ENCODE data around the gene GSTCD.

Gene GSTCD

DNA sequence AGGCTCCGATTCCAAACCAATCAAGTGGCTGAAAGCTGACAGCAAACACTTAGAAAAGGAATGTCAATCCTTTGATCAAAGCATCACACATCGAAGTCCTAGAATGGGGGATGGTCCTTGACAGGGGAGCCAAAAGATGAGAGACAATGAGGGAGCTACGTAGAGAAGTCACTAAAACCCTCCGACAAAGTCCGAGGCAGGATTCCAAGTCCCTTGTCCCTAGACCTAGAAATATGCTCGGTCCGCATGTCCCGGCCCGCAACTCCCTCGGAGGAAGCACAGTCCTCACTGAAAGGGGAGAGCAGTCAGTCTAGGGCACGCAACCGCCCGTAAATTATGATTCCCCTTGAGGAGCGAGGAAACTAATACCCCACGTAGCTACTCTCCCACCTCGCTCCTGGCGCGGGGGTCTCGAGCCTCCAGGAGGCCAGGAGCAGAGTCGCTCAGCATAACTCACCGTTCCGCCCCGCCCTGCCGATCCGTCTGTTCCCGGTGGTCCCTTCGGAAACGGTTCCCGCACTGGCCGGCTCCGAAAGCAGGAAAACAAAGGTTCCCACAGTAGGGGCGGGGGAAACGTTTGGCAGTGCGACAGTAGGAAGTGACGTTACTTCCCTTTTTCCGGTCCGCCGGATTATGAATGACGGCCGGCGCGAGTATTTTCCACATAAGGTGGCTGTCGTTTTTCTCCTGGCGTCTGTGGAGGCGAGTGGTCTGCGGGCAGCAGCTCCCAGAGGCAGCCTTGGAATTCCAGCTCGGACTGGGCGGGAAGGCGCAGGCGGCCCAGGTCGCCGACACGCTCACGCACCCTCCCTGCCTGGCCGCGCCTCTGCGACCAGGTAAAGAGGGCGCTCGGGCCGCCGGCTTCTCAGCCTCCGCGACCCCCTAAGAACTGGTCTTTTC, at the start of gene GSTCD, which contains the start of gene INTS12:
Gene GSTCD (plus strand): TSS at position 604 of the 900 bp plus-strand sequence. CDS start 8,830 bp downstream, outside the sequence.
Gene INTS12 (minus strand): TSS at position 509 of the 900 bp plus-strand sequence. CDS start 8,684 bp downstream, outside the sequence.
- H3K36me3 ChIP-seq (ENCODE audit: insufficient read depth, low read length), result no peaks in the 10 kb centered on the region
- no peaks in the 10 kb centered on the region for H3K9me2 ChIP-seq (replicated peaks; ENCODE audit: low read depth, low read length)
- peaks cover 47% of the 10 kb centered on the region for H3K4me1 ChIP-seq (ENCODE audit: insufficient read depth, low read length, poor library complexity, severe bottlenecking)
- peak within 1 kb of the TSS; percentile 97 for H3K4me3 ChIP-seq (ENCODE audit: low read length, poor library complexity, severe bottlenecking)
- peak within 1 kb of the TSS; percentile 94 for H3K4me2 ChIP-seq (ENCODE audit: low read depth, low read length, poor library complexity, severe bottlenecking)
- peak within 1 kb of the TSS; percentile 85 for H3K9ac ChIP-seq (ENCODE audit: low read depth, low read length, poor library complexity, severe bottlenecking)
- no peaks in the 10 kb centered on the region for H3K9me3 ChIP-seq (ENCODE audit: insufficient read depth, low read depth, low read length)
- H3K79me2 ChIP-seq (ENCODE audit: insufficient read depth, low read length), result peaks cover 78% of the 10 kb centered on the region
- no peak for TF ChIP-seq CTCF (conservative IDR thresholded peaks at IDR 0.05; ENCODE audit: low read length)
- no peak for TF ChIP-seq EZH2phosphoT487 (IDR thresholded peaks at IDR 0.05; ENCODE audit: borderline replicate concordance)
- H2AFZ ChIP-seq (ENCODE audit: low read length), result peak within 1 kb of the TSS; percentile 99
- H3F3A ChIP-seq (ENCODE audit: low read depth), result no peaks in the 10 kb centered on the region
- peaks cover 11% of the 10 kb centered on the region for H4K20me1 ChIP-seq (ENCODE audit: insufficient read depth, low read length, poor library complexity, severe bottlenecking)
- H3K27me3 ChIP-seq (ENCODE audit: insufficient read depth, low read length, poor library complexity, severe bottlenecking), result no peaks in the 10 kb centered on the region

DNA sequence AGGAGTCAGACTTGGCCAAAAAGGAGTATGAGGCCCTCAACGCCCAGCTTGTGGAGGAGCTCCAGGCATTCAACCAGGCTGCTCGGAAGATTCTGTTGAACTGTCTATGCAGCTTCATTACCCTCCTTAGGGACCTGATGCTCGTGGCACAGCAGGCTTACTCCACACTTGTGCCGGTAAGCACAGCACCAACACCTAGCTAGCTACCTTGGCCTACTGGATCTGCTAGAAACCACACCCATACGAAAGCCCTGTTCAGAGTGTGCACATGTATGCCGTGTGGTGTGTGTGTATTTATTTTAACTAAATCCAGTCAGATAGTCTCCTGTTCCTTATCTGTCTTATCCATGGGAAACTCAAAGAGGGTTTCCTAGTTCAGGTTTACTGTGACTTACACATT, 49.4 kb upstream of the GSTCD start:
- no peaks in the 10 kb centered on the region for H3F3A ChIP-seq (ENCODE audit: low read depth)
- H3K36me3 ChIP-seq (ENCODE audit: insufficient read depth, low read length), result no peaks in the 10 kb centered on the region
- no peaks in the 10 kb centered on the region for H3K27me3 ChIP-seq (ENCODE audit: insufficient read depth, low read length, poor library complexity, severe bottlenecking)
- H3K9me2 ChIP-seq (replicated peaks; ENCODE audit: low read depth, low read length), result no peaks in the 10 kb centered on the region
- no peaks in the 10 kb centered on the region for H3K9me3 ChIP-seq (ENCODE audit: insufficient read depth, low read depth, low read length)
- H3K4me3 ChIP-seq (ENCODE audit: low read length, poor library complexity, severe bottlenecking), result no peak overlapping the region
- no peak overlapping the region for H2AFZ ChIP-seq (ENCODE audit: low read length)
- TF ChIP-seq EZH2phosphoT487 (IDR thresholded peaks at IDR 0.05; ENCODE audit: borderline replicate concordance) (no peak), CTCF (conservative IDR thresholded peaks at IDR 0.05; ENCODE audit: low read length) (no peak)
- H3K4me2 ChIP-seq (ENCODE audit: low read depth, low read length, poor library complexity, severe bottlenecking), result no peak overlapping the region
- no peak overlapping the region for H3K9ac ChIP-seq (ENCODE audit: low read depth, low read length, poor library complexity, severe bottlenecking)
- no peaks in the 10 kb centered on the region for H3K4me1 ChIP-seq (ENCODE audit: insufficient read depth, low read length, poor library complexity, severe bottlenecking)
- H3K79me2 ChIP-seq (ENCODE audit: insufficient read depth, low read length), result no peaks in the 10 kb centered on the region
- no peaks in the 10 kb centered on the region for H4K20me1 ChIP-seq (ENCODE audit: insufficient read depth, low read length, poor library complexity, severe bottlenecking)

DNA sequence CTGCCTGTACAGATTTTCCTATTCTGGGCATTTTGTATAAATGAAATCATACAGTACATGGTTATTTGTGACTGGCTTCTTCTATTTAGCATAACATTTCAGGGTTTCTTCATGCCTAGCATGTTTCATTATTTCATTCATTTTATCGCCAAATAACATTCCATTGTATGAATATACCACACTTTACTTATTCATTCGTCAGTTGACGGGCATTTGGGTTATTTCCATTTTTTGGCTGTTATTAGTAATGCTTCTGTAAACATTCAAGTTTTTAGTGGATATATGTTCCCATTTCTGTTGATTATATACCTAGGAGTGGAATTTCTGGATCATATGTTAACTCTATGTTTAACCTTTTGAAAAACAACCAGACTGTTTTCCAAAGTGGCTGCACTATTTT, 47.6 kb upstream of the GSTCD start:
- Histone ChIP-seq H2AFZ (ENCODE audit: low read length) (no peak overlapping the region), H3K9ac (ENCODE audit: low read depth, low read length, poor library complexity, severe bottlenecking) (no peak overlapping the region), H3K9me2 (replicated peaks; ENCODE audit: low read depth, low read length) (no peaks in the 10 kb centered on the region), H3K9me3 (ENCODE audit: insufficient read depth, low read depth, low read length) (no peaks in the 10 kb centered on the region), H3K27me3 (ENCODE audit: insufficient read depth, low read length, poor library complexity, severe bottlenecking) (no peaks in the 10 kb centered on the region), H4K20me1 (ENCODE audit: insufficient read depth, low read length, poor library complexity, severe bottlenecking) (no peaks in the 10 kb centered on the region), H3K4me3 (ENCODE audit: low read length, poor library complexity, severe bottlenecking) (no peak overlapping the region), H3K36me3 (ENCODE audit: insufficient read depth, low read length) (no peaks in the 10 kb centered on the region), H3K79me2 (ENCODE audit: insufficient read depth, low read length) (no peaks in the 10 kb centered on the region), H3K4me2 (ENCODE audit: low read depth, low read length, poor library complexity, severe bottlenecking) (no peak overlapping the region), H3K4me1 (ENCODE audit: insufficient read depth, low read length, poor library complexity, severe bottlenecking) (no peaks in the 10 kb centered on the region), H3F3A (ENCODE audit: low read depth) (no peaks in the 10 kb centered on the region)
- TF ChIP-seq EZH2phosphoT487 (IDR thresholded peaks at IDR 0.05; ENCODE audit: borderline replicate concordance) (no peak), CTCF (conservative IDR thresholded peaks at IDR 0.05; ENCODE audit: low read length) (no peak)

Data from Loucy (cell line).